ENCODE measurements around the gene MYCBPAP.

DNA sequence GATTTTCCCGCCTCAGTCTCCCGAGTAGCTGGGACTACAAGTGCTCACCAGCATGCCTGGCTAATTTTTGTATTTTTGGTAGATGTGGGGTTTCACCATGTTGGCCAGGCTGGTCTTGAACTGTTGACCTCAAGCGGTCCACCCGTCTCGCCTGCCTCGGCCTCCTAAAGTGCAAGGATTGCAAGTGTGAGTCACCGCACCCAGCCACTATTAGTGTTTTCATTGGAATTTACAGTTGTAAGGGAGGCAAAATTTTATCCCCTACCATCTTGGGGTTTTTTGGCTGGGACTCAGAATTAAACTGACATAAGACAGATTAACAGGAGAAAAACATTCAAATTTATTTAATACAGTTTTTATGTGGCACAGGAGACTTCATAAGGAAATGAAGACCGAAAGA lies 12.3 kb upstream of the MYCBPAP start:
- TF ChIP-seq POLR2A (IDR thresholded peaks at IDR 0.05) = no peak
- TF ChIP-seq, protein P1, sequence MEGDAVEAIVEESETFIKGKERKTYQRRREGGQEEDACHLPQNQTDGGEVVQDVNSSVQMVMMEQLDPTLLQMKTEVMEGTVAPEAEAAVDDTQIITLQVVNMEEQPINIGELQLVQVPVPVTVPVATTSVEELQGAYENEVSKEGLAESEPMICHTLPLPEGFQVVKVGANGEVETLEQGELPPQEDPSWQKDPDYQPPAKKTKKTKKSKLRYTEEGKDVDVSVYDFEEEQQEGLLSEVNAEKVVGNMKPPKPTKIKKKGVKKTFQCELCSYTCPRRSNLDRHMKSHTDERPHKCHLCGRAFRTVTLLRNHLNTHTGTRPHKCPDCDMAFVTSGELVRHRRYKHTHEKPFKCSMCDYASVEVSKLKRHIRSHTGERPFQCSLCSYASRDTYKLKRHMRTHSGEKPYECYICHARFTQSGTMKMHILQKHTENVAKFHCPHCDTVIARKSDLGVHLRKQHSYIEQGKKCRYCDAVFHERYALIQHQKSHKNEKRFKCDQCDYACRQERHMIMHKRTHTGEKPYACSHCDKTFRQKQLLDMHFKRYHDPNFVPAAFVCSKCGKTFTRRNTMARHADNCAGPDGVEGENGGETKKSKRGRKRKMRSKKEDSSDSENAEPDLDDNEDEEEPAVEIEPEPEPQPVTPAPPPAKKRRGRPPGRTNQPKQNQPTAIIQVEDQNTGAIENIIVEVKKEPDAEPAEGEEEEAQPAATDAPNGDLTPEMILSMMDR (IDR thresholded peaks at IDR 0.05) = no peak
- no peak for TF ChIP-seq EP300 (IDR thresholded peaks at IDR 0.05)

Measured in suprapubic skin (tissue), 3 donors.